Fibroblast of villous mesenchyme (primary cell): ENCODE measurements around the gene ZC3H7A. TPM values are rescaled to one million over a fixed set of nuclear protein-coding genes. Genes with fewer than 3 reads are reported as not detected.

Source experiments
- DNase-seq: peaks from one replicate; pipeline ENCODE4 v3.0.0-alpha.2; 2010; ENCODE audit warnings: low read depth
- H3K4me3 ChIP-seq: 2 replicates; pipeline ENCODE4 v1.5.1; 2011; ENCODE audit warnings: low read depth, mild to moderate bottlenecking, low read length
- CTCF ChIP-seq: IDR thresholded peaks from 2 replicates; pipeline ENCODE4 v1.5.1; 2012; ENCODE audit warnings: low read depth, mild to moderate bottlenecking, low read length; ENCODE audit not compliant: insufficient read depth
- total RNA-seq: library from RNA; depleted of rRNA; stranded (reverse); fragments of >200 nt; gene quantifications from 2 replicates; pipeline ENCODE4 v1.2.3, GENCODE V29; 2012

The ZC3H7A gene
- total RNA-seq, 1 donor: 59.2 TPM

GRCh38 chr16:11799509-11800381 lies 2.7 kb upstream of the ZC3H7A start:
- DNase-seq: peak; percentile 61
- TF ChIP-seq CTCF: no peak
- H3K4me3 ChIP-seq: peak overlapping the region; percentile 25

- H3K4me3 ChIP-seq: peak overlapping the region; percentile 79
- DNase-seq: no peak
- TF ChIP-seq CTCF: no peak
Observed at GRCh38 chr16:11799017-11799381, 1.9 kb upstream of the ZC3H7A start.

- no peak for DNase-seq
- peak overlapping the region; percentile 79 for H3K4me3 ChIP-seq
- no peak for TF ChIP-seq CTCF
Observed at GRCh38 chr16:11797957-11798299, 870 bp upstream of the ZC3H7A start.

GRCh38 chr16:11796227-11797165 lies 562 bp downstream of the ZC3H7A start:
- peak; percentile 73 for DNase-seq
- TF ChIP-seq CTCF: no peak
- H3K4me3 ChIP-seq: peak overlapping the region; percentile 84

GRCh38 chr16:11795887-11796226 lies 1.2 kb downstream of the ZC3H7A start:
- TF ChIP-seq CTCF: no peak
- no peak for DNase-seq

GRCh38 chr16:11794996-11795886 lies 1.8 kb downstream of the ZC3H7A start:
- peak; percentile 32 for DNase-seq
- no peak for TF ChIP-seq CTCF
- H3K4me3 ChIP-seq: peak overlapping the region; percentile 84

More at GRCh38 chr16:11795887-11796226, 1.2 kb downstream of the ZC3H7A start:
- H3K4me3 ChIP-seq: peak overlapping the region; percentile 84
